Measurements from ENCODE around the gene C2CD4C. TPM values are rescaled to one million over a fixed set of nuclear protein-coding genes. Genes with fewer than 3 reads are reported as not detected.
"Not testable (repeated sequence)": the region's sequence is repeated elsewhere in the genome, so short reads cannot be mapped to it uniquely, and the experiment has no call there.

C2CD4C gene
- total RNA-seq, 4 donors from 2014 or later: 2.4 to 2.5 TPM; not detected in 2

GRCh38 chr19:383040-383439 is 25.9 kb downstream of the C2CD4C start:
- Histone ChIP-seq H3K27me3 (peaks cover 0 to 3% of the 10 kb centered on the region in 2 donors), H3K36me3 (no peaks in the 10 kb centered on the region), H3K4me3 (no peak overlapping the region), H3K9me3 (no peaks in the 10 kb centered on the region), H3K4me1 (no peaks in the 10 kb centered on the region), H3K27ac (no peak overlapping the region)
- no peak for DNase-seq
- TF ChIP-seq POLR2A (IDR thresholded peaks at IDR 0.05): no peak
- TF ChIP-seq, protein P1, sequence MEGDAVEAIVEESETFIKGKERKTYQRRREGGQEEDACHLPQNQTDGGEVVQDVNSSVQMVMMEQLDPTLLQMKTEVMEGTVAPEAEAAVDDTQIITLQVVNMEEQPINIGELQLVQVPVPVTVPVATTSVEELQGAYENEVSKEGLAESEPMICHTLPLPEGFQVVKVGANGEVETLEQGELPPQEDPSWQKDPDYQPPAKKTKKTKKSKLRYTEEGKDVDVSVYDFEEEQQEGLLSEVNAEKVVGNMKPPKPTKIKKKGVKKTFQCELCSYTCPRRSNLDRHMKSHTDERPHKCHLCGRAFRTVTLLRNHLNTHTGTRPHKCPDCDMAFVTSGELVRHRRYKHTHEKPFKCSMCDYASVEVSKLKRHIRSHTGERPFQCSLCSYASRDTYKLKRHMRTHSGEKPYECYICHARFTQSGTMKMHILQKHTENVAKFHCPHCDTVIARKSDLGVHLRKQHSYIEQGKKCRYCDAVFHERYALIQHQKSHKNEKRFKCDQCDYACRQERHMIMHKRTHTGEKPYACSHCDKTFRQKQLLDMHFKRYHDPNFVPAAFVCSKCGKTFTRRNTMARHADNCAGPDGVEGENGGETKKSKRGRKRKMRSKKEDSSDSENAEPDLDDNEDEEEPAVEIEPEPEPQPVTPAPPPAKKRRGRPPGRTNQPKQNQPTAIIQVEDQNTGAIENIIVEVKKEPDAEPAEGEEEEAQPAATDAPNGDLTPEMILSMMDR (IDR thresholded peaks at IDR 0.05): no peak
- intact Hi-C loops (cut with DNase I; ENCODE audit: low total_unique reads): no loop called here

DNA sequence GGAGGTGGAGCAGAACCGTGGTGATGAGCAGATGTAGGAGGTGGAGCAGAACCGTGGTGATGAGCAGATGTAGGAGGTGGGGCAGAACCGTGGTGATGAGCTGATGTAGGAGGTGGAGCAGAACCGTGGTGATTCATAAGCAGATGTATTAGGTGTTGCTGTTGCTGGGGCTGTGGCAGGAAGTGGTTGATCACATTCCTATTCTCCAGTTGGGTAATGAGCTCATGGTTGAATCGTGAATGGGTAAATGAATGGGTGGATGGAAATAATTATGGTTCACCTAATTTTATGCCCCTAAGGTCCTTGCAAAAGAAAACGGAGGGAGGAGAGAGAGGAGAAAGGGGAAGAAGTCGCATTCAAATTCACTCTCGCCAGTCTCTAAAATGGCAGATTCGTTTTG is 26.4 kb downstream of the C2CD4C start:
- H3K36me3 ChIP-seq; H3K27me3 ChIP-seq; H3K4me1 ChIP-seq; H3K9me3 ChIP-seq; DNase-seq; H3K27ac ChIP-seq; intact Hi-C loops (cut with DNase I; ENCODE audit: low total_unique reads); H3K4me3 ChIP-seq: not testable (repeated sequence)

- DNase-seq; H3K9me3 ChIP-seq; H3K4me3 ChIP-seq; H3K27me3 ChIP-seq; H3K4me1 ChIP-seq; intact Hi-C loops (cut with DNase I; ENCODE audit: low total_unique reads); H3K27ac ChIP-seq; H3K36me3 ChIP-seq: not testable (repeated sequence)
Observed at GRCh38 chr19:381901-382300, 27.0 kb downstream of the C2CD4C start.

- H3K27ac ChIP-seq; intact Hi-C loops (cut with DNase I; ENCODE audit: low total_unique reads); H3K27me3 ChIP-seq; H3K36me3 ChIP-seq; H3K4me1 ChIP-seq; DNase-seq; H3K9me3 ChIP-seq; H3K4me3 ChIP-seq: not testable (repeated sequence)
Observed at GRCh38 chr19:380618-381219, 28.2 kb downstream of the C2CD4C start.

- no peak overlapping the region for H3K27ac ChIP-seq
- H3K4me3 ChIP-seq: no peak overlapping the region
- no peak for DNase-seq
- intact Hi-C loops (cut with DNase I; ENCODE audit: low total_unique reads): no loop called here
- TF ChIP-seq, protein P1 (IDR thresholded peaks at IDR 0.05): no peak
- no peak for TF ChIP-seq POLR2A (IDR thresholded peaks at IDR 0.05)
- no peaks in the 10 kb centered on the region for H3K36me3 ChIP-seq
- H3K4me1 ChIP-seq: no peaks in the 10 kb centered on the region
- no peaks in the 10 kb centered on the region for H3K9me3 ChIP-seq
- peaks cover 0 to 3% of the 10 kb centered on the region in 2 donors for H3K27me3 ChIP-seq
Observed at GRCh38 chr19:379796-380195, 29.2 kb downstream of the C2CD4C start.

DNA sequence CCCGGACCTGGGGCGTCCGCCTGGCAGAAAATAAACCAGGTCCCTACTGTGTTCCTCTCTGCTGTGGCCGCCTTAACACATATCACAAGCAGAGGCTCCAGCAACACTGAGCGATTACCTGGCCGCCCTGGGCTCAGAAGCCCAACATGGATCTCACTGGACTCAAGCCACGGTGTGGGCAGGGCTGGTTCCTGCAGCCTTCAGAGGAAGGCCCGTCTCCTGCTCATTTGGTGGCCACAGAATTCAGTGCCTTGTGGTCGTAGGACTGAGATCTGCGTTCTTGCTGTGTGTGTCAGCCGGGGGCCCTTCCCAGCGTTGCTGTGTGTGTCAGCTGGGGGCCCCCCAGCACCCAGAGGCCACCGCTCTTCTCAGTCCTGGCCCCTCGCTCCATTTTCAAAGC is 30.2 kb downstream of the C2CD4C start:
- no peaks in the 10 kb centered on the region for H3K4me1 ChIP-seq
- intact Hi-C loops (cut with DNase I; ENCODE audit: low total_unique reads): no loop called here
- no peaks in the 10 kb centered on the region for H3K9me3 ChIP-seq
- no peak overlapping the region for H3K4me3 ChIP-seq
- TF ChIP-seq, protein P1 (IDR thresholded peaks at IDR 0.05): no peak
- TF ChIP-seq POLR2A (IDR thresholded peaks at IDR 0.05): no peak
- no peaks in the 10 kb centered on the region for H3K36me3 ChIP-seq
- no peak overlapping the region for H3K27ac ChIP-seq
- peaks cover 0 to 1% of the 10 kb centered on the region in 2 donors for H3K27me3 ChIP-seq
- no peak for DNase-seq

Data from uterus (tissue), 4 donors.